Measurements from ENCODE around the gene CNTF.

CNTF gene

GRCh38 chr11:58592760-58593472, 29.5 kb upstream of the CNTF start:
- TF ChIP-seq GATA3 (IDR thresholded peaks at IDR 0.05; ENCODE audit: low read depth, low read length) (no peak), GATA2 (IDR thresholded peaks at IDR 0.05; ENCODE audit: low read depth, low read length) (no peak)

- TF ChIP-seq GATA2 (IDR thresholded peaks at IDR 0.05; ENCODE audit: low read depth, low read length) (no peak), GATA3 (IDR thresholded peaks at IDR 0.05; ENCODE audit: low read depth, low read length) (no peak)
Measured at GRCh38 chr11:58594826-58595225, 27.6 kb upstream of the CNTF start.

GRCh38 chr11:58596621-58597020, 25.8 kb upstream of the CNTF start:
- no peak for TF ChIP-seq GATA2 (IDR thresholded peaks at IDR 0.05; ENCODE audit: low read depth, low read length)
- TF ChIP-seq GATA3 (IDR thresholded peaks at IDR 0.05; ENCODE audit: low read depth, low read length) = no peak

- no peak for TF ChIP-seq GATA3 (IDR thresholded peaks at IDR 0.05; ENCODE audit: low read depth, low read length)
- no peak for TF ChIP-seq GATA2 (IDR thresholded peaks at IDR 0.05; ENCODE audit: low read depth, low read length)
Measured at GRCh38 chr11:58597486-58598144, 24.9 kb upstream of the CNTF start.

GRCh38 chr11:58600510-58600909, 22.0 kb upstream of the CNTF start:
- TF ChIP-seq GATA3 (IDR thresholded peaks at IDR 0.05; ENCODE audit: low read depth, low read length) (no peak), GATA2 (IDR thresholded peaks at IDR 0.05; ENCODE audit: low read depth, low read length) (no peak)

- no peak for TF ChIP-seq GATA3 (IDR thresholded peaks at IDR 0.05; ENCODE audit: low read depth, low read length)
- no peak for TF ChIP-seq GATA2 (IDR thresholded peaks at IDR 0.05; ENCODE audit: low read depth, low read length)
Measured at GRCh38 chr11:58606930-58607714, 15.3 kb upstream of the CNTF start.

- no peak for TF ChIP-seq GATA3 (IDR thresholded peaks at IDR 0.05; ENCODE audit: low read depth, low read length)
- TF ChIP-seq GATA2 (IDR thresholded peaks at IDR 0.05; ENCODE audit: low read depth, low read length) = no peak
Measured at GRCh38 chr11:58608331-58608730, 14.1 kb upstream of the CNTF start.

GRCh38 chr11:58609723-58610122, 12.7 kb upstream of the CNTF start:
- TF ChIP-seq GATA2 (IDR thresholded peaks at IDR 0.05; ENCODE audit: low read depth, low read length) = no peak
- no peak for TF ChIP-seq GATA3 (IDR thresholded peaks at IDR 0.05; ENCODE audit: low read depth, low read length)

GRCh38 chr11:58613228-58613627, 9.2 kb upstream of the CNTF start:
- TF ChIP-seq GATA3 (IDR thresholded peaks at IDR 0.05; ENCODE audit: low read depth, low read length) = no peak
- no peak for TF ChIP-seq GATA2 (IDR thresholded peaks at IDR 0.05; ENCODE audit: low read depth, low read length)

- TF ChIP-seq GATA2 (IDR thresholded peaks at IDR 0.05; ENCODE audit: low read depth, low read length) (no peak), GATA3 (IDR thresholded peaks at IDR 0.05; ENCODE audit: low read depth, low read length) (no peak)
Measured at GRCh38 chr11:58615559-58615958, 6.9 kb upstream of the CNTF start.

- TF ChIP-seq GATA3 (IDR thresholded peaks at IDR 0.05; ENCODE audit: low read depth, low read length) (no peak), GATA2 (IDR thresholded peaks at IDR 0.05; ENCODE audit: low read depth, low read length) (no peak)
Measured at GRCh38 chr11:58616594-58616993, 5.9 kb upstream of the CNTF start.

GRCh38 chr11:58617976-58618557, 4.4 kb upstream of the CNTF start:
- TF ChIP-seq GATA3 (IDR thresholded peaks at IDR 0.05; ENCODE audit: low read depth, low read length) (no peak), GATA2 (IDR thresholded peaks at IDR 0.05; ENCODE audit: low read depth, low read length) (no peak)

GRCh38 chr11:58621586-58622262, 741 bp upstream of the CNTF start:
- TF ChIP-seq GATA3 (IDR thresholded peaks at IDR 0.05; ENCODE audit: low read depth, low read length) = no peak
- TF ChIP-seq GATA2 (IDR thresholded peaks at IDR 0.05; ENCODE audit: low read depth, low read length) = no peak

GRCh38 chr11:58625086-58625485, 2.6 kb downstream of the CNTF start:
- no peak for TF ChIP-seq GATA3 (IDR thresholded peaks at IDR 0.05; ENCODE audit: low read depth, low read length)
- TF ChIP-seq GATA2 (IDR thresholded peaks at IDR 0.05; ENCODE audit: low read depth, low read length) = no peak
